Inflammatory macrophage treated with lipopolysaccharide for 1 hour (primary cell): ENCODE data around the gene NEU2.
A peak's percentile ranks its signal among the peaks of the same experiment; 100 is the strongest.

Source experiments
- DNase-seq, 2 donors: peaks; one replicate each; pipeline ENCODE4 v3.0.0-alpha.2; 2020 to 2022

NEU2 gene

DNA sequence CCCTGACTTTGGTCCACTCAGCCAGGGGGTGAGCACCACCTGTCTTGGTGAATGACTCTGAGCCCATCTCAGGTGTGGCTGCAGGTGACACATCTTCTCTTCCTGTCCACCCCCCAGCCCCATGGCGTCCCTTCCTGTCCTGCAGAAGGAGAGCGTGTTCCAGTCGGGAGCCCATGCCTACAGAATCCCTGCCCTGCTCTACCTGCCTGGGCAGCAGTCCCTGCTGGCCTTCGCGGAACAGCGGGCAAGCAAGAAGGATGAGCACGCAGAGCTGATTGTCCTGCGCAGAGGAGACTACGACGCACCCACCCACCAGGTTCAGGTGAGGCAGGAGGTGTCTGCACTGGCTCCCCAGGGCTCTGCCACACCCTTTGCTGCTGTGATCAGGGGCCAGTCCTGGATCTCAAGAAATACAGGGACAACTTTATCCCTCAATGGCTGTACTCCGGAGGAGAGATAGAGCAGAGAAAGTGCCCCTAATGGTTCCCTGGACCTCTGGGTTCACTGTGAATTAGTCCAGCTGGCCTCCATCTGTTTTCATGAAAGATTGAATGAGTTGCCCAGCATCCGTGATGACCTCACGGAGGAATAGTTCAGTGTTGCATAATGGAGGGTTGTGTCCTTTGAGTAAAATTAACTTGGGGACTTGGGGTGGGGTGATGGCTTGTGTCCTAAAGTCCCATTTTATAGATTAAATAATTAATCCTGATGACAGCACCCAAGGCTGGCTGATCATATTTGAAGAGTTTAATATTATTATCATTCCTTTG, at the start of gene NEU2:
Gene NEU2 (plus strand): TSS at position 122 of the 770 bp plus-strand sequence. CDS start 0 bp downstream, at position 122.
- no peak for DNase-seq

- DNase-seq: peak in 1 of 2 donors; percentile 5
These were observed 49.4 kb upstream of the NEU2 start for GRCh38 chr2:232982926-232983668.

GRCh38 chr2:232983669-232984140, 48.8 kb upstream of the NEU2 start:
- no peak for DNase-seq

DNA sequence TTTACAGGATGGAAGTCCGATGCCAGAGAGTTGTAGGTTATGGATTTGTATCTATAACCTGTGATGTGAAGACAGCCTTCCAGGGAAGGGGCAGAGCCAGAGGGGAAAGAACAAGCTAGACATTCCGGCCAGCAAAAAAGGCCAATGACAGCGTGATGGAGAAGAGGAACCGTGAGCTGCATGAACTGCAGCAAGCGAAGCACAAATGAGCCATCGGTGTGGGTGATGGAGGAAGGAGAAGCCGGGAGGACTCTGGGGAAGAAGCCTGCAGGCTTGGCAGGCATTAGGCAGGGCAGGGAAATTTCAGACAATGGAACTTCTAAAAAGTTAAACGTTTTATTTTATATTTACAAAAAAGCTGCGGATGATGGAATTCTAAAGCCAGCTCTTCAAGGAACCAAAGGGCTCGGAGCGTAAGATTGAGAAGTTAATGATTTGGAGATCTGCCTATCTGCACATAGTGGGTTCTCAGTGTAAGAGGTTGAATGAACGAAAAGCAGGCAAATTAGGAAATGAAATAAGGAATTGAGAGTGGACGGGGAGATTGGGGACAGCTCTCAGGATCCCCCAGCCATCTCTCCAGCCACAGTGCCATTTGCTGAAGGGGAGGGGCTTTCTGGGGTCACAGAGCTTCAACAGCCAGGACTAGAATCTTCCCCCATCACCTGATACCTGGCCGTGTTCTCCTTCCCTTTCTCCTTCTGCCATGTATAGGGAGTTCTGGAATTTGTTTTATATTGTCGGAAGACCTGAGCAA, 47.8 kb upstream of the NEU2 start:
- peak; percentile 20 to 43 for DNase-seq

DNA sequence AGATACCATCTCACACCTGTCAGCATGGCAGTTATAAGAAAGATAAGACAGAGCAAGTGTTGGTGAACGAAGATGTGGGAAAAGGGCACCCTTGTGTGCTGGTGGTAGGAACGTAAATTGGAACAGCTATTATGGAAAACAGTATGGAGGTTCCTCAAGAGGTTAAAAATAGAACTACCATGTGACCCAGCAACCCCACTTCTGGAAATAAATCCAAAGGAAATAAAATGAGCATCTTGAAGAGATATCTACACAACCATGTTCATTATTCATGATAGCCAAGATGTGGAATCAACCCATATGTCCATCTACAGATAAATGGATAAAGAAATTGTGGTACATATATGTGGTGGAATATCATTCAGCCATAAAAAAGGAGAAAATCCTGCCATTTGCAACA, 46.3 kb upstream of the NEU2 start:
- no peak for DNase-seq

DNA sequence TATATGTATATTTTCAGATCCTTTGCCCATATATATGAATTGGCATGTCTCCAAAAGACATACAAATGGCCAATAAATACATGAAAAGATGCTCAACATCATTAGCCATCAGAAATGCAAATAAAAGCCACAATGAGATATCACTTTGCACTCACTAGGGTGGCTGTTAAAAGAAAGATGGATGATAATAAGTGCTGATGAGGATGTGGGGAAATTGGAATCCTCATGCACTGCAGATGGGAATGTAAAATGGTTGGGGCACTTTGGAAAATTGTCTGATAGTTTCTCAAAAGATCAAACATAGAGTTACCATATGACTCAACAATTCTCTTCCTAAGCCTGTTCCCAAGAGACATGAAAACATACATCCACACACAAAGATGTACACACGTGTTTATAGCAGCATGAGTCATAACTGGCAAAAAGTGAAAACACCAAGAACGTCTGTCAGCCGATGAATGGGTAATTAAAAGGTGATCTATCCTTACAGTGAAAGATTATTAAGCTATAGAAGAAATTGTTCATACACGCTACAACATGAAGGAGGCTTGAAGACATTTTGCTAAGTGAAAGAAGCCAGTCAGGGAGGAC, 39.1 kb upstream of the NEU2 start:
- DNase-seq: no peak

DNA sequence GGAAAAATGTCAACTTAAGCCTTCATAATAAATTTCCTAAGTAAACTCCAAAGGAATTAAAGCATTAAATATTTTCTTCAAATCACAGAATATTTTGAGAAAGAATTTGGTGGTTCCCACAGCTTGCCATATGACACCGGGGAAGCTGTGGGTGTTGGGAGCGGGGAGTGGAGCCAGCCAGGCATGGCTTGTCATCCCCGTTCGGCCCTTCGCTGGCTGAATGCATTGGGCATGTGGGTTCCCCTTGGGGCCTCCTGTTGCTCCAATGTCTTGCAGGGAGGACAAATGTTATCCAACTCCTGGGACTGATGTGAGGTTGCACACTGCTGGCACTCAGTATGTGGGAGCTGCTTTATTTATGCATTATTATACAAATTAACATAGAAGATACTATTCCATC, 38.0 kb upstream of the NEU2 start:
- no peak for DNase-seq

DNA sequence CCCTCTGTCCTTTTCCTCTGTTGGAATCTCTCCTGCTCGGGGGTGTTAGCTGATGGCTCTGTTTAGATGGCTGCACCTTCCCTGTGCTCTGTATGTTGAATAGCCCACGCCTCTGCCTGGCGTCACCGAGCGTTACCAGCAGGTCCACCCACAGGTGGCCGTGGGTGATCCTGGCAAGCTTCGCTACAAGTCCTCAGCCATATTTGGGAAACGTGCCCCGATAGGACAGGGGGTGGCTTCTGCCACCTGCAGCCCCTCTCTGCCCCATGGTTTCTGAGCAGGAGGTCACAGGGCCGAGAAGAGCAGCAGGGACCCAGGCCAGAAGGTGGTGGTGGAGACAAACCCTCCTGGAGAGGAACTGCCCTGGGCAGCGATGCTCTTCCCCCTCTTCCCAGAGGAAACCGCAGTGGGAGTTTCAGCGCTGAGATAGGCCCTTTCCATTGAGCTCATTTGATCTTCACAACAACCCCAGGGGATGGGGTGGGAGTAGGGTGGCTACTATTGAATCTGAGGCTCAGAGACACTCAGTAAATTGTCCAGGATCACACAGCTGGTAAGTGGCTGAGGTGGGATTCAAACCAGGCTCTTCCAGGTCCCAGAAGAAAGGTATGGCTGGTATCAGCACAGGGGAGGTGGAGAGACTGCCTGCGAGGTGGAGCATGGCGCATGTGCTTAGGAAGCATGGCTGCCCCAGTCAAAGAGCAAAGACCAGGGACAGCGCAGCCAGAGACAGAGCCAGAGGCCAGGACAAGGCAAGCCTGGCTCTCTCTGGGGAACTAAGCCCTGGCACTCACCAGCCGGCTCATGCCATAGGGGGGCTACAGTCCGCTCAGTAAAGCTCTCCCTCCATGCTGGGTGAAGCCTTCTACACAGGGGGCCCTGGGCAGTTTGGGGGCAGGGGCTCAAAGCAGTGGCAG, 34.5 kb upstream of the NEU2 start:
- no peak for DNase-seq

GRCh38 chr2:232998666-232998985, 33.8 kb upstream of the NEU2 start:
- no peak for DNase-seq

DNA sequence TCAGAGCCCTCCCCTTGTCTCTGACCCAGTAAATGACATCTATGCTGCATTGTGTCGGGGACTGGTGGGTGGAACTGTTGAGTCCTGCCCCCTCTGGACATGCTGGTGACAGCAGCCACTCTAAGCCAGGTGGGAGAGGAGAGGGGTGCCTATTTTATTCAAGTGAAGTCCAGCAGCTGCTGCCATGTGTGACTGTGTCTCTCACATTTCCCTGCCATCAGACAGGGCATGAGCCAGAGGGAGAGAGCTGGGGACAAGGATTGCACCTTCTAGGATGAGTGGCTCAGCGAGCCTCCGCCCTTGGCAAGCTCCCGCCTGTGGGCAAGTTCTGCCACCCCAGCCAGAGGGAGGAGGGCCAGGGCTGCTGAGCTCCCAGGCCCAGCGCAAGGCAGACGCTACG, 33.1 kb upstream of the NEU2 start:
- no peak for DNase-seq

- DNase-seq: no peak
These were observed 31.4 kb upstream of the NEU2 start for GRCh38 chr2:233000886-233001750.

- DNase-seq: no peak
These were observed 29.4 kb upstream of the NEU2 start for GRCh38 chr2:233002829-233003657.

- DNase-seq: no peak
These were observed 28.6 kb upstream of the NEU2 start for GRCh38 chr2:233003658-233004555.

DNA sequence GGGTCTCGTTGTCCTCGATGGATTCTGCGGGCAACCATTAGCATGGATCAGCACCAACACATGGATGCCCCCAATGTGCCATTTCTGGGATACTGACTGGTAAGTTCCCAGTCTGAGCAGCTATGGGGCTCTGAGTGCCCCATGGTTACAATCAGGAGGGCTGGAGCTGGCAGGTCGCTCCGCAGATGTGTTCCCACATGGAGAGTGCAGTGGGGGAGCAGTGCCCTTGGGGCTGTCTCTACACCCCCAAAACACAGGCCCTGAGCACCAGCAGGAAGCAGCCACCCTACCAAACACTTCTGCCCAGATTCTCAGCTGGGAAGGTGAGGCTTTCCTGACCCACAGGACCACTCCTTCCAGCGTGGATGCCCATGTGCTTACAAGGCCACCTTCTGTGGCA, 27.4 kb upstream of the NEU2 start:
- no peak for DNase-seq

GRCh38 chr2:233006648-233007047, 25.8 kb upstream of the NEU2 start:
- no peak for DNase-seq

- no peak for DNase-seq
These were observed 25.2 kb upstream of the NEU2 start for GRCh38 chr2:233007270-233007669.

GRCh38 chr2:233007739-233008138, 24.7 kb upstream of the NEU2 start:
- DNase-seq: no peak

GRCh38 chr2:233009661-233010060, 22.8 kb upstream of the NEU2 start:
- DNase-seq: no peak
